ENCODE data around the gene TBC1D22A. TPM values are rescaled to one million over a fixed set of nuclear protein-coding genes. Genes with fewer than 3 reads are reported as not detected.

TBC1D22A gene
- total and polyA plus RNA-seq, 2 donors: 11.8 to 25.7 TPM

DNA sequence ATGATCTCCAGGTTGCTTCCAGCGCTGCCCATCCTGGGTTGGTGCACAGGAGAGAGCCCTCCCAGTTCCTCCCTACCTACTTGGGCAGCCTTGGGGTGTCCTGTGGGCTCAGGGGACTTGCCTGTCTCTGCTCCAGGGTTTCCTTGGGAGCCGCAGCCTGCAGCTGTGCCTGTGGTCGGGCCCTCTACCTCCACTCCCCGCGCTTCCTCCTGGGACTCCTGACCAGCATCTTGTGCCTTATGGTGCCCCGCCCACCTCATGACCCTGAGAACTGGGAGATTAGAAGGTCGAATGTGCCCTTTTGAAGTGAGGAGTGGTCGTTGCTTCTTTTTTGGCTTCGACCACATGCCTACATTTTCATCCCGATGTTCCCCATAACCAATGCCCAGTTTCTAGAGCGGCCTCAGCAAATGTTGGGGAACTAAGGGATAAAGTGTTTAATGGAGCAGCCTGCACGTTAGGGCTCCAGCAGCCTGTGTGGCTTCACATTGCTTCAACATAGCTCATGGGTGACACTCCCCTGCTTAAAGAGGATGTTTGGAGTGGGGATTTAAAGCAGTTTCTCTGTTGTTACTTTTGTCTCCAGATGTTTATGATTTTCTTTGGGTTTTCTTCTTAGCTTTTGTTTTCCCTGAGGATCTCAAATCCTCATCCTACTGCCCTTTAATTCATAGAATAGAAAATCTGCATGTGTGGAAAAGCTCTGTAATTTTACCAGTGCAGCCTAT, 248.8 kb downstream of the TBC1D22A start:
- WGBS: 97% methylated on average over 12 of the region's 12 CpGs
- H3K27ac ChIP-seq (ENCODE audit: low read depth in 1 of 2, low read length in 1 of 2): no peak overlapping the region
- H3K9me3 ChIP-seq (ENCODE audit: control insufficient read depth in 2 of 2, insufficient read depth in 1 of 2, low read length in 1 of 2): no peaks in the 10 kb centered on the region
- H3K4me1 ChIP-seq (ENCODE audit: control insufficient read depth in 2 of 2, insufficient read depth in 2 of 2, low read length in 2 of 2): peaks cover 0 to 15% of the 10 kb centered on the region in 2 donors
- no peak for DNase-seq (ENCODE audit: low read depth in 6 of 9, low spot score in 9 of 9)
- H3K36me3 ChIP-seq (ENCODE audit: control insufficient read depth in 2 of 2, insufficient read depth in 2 of 2, low read length in 1 of 2): peaks cover 0 to 26% of the 10 kb centered on the region in 2 donors
- no peaks in the 10 kb centered on the region for H3K27me3 ChIP-seq (ENCODE audit: control insufficient read depth in 2 of 2, insufficient read depth in 1 of 2, low read length in 1 of 2)
- H3K4me3 ChIP-seq (ENCODE audit: low read length in 2 of 2): no peak overlapping the region

DNA sequence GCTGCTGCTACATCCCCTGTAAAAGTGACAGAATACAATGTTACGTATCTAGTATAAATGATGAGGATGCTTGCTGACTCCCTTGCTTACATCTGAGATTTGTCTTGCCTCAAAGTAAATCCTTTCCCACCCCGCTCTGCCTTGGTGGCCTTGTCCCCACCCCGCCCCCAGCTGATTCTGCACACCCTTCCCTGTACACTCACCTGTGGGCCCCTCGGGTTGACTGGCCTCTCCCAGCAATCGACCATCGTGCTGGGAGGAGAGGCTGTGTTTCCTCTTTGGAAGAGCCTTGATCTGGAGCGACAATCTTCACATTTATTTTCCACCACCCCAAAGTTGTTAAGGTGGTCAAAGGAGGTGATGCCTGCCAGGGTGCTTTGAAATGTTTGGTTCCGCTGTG, 249.4 kb downstream of the TBC1D22A start:
- WGBS: 98% methylated on average over 8 of the region's 8 CpGs
- Histone ChIP-seq H3K27me3 (ENCODE audit: control insufficient read depth in 2 of 2, insufficient read depth in 1 of 2, low read length in 1 of 2) (no peaks in the 10 kb centered on the region), H3K9me3 (ENCODE audit: control insufficient read depth in 2 of 2, insufficient read depth in 1 of 2, low read length in 1 of 2) (no peaks in the 10 kb centered on the region), H3K27ac (ENCODE audit: low read depth in 1 of 2, low read length in 1 of 2) (no peak overlapping the region), H3K4me3 (ENCODE audit: low read length in 2 of 2) (no peak overlapping the region), H3K4me1 (ENCODE audit: control insufficient read depth in 2 of 2, insufficient read depth in 2 of 2, low read length in 2 of 2) (peaks cover 0 to 9% of the 10 kb centered on the region in 2 donors), H3K36me3 (ENCODE audit: control insufficient read depth in 2 of 2, insufficient read depth in 2 of 2, low read length in 1 of 2) (peaks cover 0 to 26% of the 10 kb centered on the region in 2 donors)
- DNase-seq (ENCODE audit: low read depth in 6 of 9, low spot score in 9 of 9): no peak

DNA sequence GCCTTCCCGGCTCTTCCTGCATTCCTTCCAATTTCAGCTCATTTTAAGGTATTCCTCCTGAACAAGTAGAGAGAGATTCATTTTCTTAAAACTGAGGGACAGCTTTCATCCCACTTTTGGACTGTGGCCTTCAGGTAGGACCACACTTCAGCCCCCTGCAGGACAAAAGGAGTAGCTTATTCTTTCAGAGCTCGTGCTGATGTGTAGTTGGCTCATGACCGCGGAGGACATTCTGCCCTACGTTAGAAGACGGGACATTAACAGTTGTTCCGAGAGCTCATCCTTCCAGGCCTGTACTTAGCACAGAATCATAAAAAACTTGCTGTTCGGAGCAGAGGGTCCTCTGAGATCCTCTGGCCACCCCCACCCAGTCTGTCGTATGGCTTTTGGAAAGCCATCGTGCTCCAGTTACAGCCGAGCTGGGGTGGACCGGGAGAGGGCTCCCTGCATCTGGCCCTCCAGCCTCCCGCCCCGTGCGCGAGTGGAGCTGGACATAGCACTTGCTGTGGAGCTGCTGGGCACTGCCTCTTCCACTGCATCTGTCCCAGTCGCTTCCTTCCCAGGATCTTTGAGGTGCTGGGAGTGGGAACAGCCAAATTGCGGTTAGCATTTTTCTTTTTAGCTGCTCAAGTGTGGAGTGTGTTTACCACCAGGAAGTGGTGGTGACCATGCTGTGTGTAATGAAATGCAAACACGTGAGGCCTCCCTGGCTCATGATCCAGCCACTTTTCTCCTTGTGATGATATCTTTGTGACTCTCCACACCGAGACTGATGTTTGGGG, 250.3 kb downstream of the TBC1D22A start:
- 97% methylated on average over 20 of the region's 20 CpGs for WGBS

DNA sequence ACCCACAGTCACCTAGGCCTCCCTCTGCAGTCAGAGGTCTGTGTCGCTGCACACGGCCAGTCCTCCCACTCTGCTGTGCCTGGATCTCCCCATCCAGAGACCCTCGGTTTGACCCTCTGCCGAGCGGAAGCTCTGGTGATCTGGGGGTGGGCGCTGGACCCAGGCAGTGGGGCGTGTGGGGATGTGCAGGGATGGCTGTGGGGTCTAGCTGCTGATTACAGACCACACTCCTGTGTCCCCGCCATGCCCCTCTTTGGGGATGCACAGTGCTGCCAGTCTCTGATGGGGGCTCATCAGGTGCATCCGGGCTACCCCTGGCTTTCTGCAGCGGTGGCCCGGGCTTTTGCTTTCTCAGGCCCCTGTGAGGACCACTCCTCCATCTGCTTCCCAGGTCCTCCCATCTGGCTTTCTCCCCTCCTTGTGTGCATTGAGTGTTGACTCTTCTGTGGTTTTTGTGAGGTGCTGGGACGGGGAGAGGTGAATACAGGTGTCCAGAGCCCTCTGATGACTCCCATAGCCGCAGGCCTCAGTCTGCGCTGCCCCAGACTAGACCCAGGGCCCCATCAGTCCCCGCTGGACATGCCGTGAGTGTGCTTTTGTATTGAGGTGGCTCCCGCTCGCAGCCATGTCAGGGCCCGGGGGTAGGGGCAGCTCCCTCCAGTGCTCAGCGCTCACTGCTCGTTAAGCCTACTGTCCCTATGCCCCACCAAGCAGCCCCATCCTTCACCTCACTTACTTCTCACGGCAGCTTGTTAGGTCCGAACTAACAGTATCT, 251.6 kb downstream of the TBC1D22A start:
- H3K4me3 ChIP-seq (ENCODE audit: low read length in 2 of 2): no peak overlapping the region
- no peaks in the 10 kb centered on the region for H3K9me3 ChIP-seq (ENCODE audit: control insufficient read depth in 2 of 2, insufficient read depth in 1 of 2, low read length in 1 of 2)
- H3K4me1 ChIP-seq (ENCODE audit: control insufficient read depth in 2 of 2, insufficient read depth in 2 of 2, low read length in 2 of 2): peaks cover 0 to 4% of the 10 kb centered on the region in 2 donors
- no peaks in the 10 kb centered on the region for H3K27me3 ChIP-seq (ENCODE audit: control insufficient read depth in 2 of 2, insufficient read depth in 1 of 2, low read length in 1 of 2)
- H3K36me3 ChIP-seq (ENCODE audit: control insufficient read depth in 2 of 2, insufficient read depth in 2 of 2, low read length in 1 of 2): peaks cover 0 to 17% of the 10 kb centered on the region in 2 donors
- DNase-seq (ENCODE audit: low read depth in 6 of 9, low spot score in 9 of 9): no peak
- H3K27ac ChIP-seq (ENCODE audit: low read depth in 1 of 2, low read length in 1 of 2): no peak overlapping the region
- 96% methylated on average over 23 of the region's 23 CpGs for WGBS

More for the DNA sequence above, 250.3 kb downstream of the TBC1D22A start:
- Histone ChIP-seq H3K4me3 (ENCODE audit: low read length in 2 of 2) (no peak overlapping the region), H3K36me3 (ENCODE audit: control insufficient read depth in 2 of 2, insufficient read depth in 2 of 2, low read length in 1 of 2) (peaks cover 0 to 26% of the 10 kb centered on the region in 2 donors), H3K9me3 (ENCODE audit: control insufficient read depth in 2 of 2, insufficient read depth in 1 of 2, low read length in 1 of 2) (no peaks in the 10 kb centered on the region), H3K27me3 (ENCODE audit: control insufficient read depth in 2 of 2, insufficient read depth in 1 of 2, low read length in 1 of 2) (no peaks in the 10 kb centered on the region), H3K4me1 (ENCODE audit: control insufficient read depth in 2 of 2, insufficient read depth in 2 of 2, low read length in 2 of 2) (peaks cover 0 to 4% of the 10 kb centered on the region in 2 donors), H3K27ac (ENCODE audit: low read depth in 1 of 2, low read length in 1 of 2) (no peak overlapping the region)
- no peak for DNase-seq (ENCODE audit: low read depth in 6 of 9, low spot score in 9 of 9)

DNA sequence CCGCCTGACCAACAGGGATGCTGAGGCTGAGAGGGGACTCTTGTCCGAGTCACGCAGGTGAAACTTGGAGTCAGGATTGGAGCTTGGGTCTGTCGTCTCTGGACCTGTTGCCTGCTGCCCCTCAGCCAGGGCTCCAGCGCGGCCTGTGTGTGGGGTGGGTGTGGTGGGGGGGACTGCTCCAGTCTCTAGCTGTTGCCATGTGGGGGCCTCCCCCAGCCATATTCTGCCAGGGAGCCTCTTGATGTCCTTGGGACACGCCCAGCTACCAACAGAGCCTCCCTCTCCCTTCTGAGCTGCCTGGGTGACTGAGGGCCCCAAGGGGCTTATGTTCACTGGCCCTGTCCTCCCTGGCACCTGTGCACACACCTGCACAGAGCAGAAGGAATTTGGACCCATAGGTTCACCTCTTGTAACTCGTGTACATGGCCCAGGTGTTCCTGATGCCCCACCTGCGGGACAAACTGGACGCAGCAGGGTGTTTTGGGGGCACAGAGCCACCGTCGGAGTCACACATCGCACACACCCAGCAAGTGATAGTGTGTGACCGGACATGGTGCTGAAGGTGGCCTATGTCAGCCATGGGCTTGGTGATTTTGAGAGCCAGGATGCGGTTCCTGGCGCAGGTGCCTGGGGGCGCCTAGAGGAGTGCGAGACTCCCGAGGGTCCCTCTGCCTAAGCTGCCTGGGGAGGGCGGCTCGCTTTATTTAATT, 252.3 kb downstream of the TBC1D22A start:
- Histone ChIP-seq H3K27me3 (ENCODE audit: control insufficient read depth in 2 of 2, insufficient read depth in 1 of 2, low read length in 1 of 2) (no peaks in the 10 kb centered on the region), H3K36me3 (ENCODE audit: control insufficient read depth in 2 of 2, insufficient read depth in 2 of 2, low read length in 1 of 2) (peaks cover 0 to 10% of the 10 kb centered on the region in 2 donors), H3K27ac (ENCODE audit: low read depth in 1 of 2, low read length in 1 of 2) (no peak overlapping the region), H3K4me1 (ENCODE audit: control insufficient read depth in 2 of 2, insufficient read depth in 2 of 2, low read length in 2 of 2) (peaks cover 0 to 4% of the 10 kb centered on the region in 2 donors), H3K4me3 (ENCODE audit: low read length in 2 of 2) (no peak overlapping the region), H3K9me3 (ENCODE audit: control insufficient read depth in 2 of 2, insufficient read depth in 1 of 2, low read length in 1 of 2) (no peaks in the 10 kb centered on the region)
- 98% methylated on average over 21 of the region's 21 CpGs for WGBS
- DNase-seq (ENCODE audit: low read depth in 6 of 9, low spot score in 9 of 9): no peak

DNA sequence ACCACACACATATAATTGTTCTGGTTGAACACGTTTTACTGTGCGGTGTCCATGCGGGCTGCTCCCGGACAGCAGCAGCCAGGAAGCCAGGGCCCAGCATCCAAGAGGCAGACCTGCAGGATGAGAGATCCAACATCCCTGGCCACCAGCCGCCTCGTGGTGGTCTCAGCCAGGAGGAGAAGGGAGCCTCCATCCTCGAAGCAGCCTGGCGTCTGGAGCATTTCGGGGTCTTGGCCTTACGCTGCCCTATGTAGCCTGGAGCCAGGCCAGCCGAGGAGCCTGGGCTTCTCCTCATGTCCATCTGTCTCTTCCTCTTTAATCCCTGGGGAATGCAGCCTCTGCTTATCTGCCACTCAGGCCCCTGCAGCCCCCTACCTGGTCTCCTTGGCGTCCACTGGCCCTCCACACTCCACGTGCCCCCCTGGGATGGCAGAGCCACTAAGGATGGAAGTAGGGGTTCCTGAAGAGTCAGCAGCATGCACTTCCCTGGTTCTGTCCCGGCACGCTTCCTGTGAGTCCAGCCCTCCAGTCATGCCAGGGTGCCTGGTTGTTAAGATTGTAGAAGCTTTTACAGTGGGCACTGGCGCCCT, 253.2 kb downstream of the TBC1D22A start:
- Histone ChIP-seq H3K36me3 (ENCODE audit: control insufficient read depth in 2 of 2, insufficient read depth in 2 of 2, low read length in 1 of 2) (peaks cover 0 to 7% of the 10 kb centered on the region in 2 donors), H3K27ac (ENCODE audit: low read depth in 1 of 2, low read length in 1 of 2) (no peak overlapping the region), H3K4me1 (ENCODE audit: control insufficient read depth in 2 of 2, insufficient read depth in 2 of 2, low read length in 2 of 2) (peaks cover 0 to 4% of the 10 kb centered on the region in 2 donors), H3K4me3 (ENCODE audit: low read length in 2 of 2) (no peak overlapping the region), H3K27me3 (ENCODE audit: control insufficient read depth in 2 of 2, insufficient read depth in 1 of 2, low read length in 1 of 2) (no peaks in the 10 kb centered on the region), H3K9me3 (ENCODE audit: control insufficient read depth in 2 of 2, insufficient read depth in 1 of 2, low read length in 1 of 2) (peaks cover 0 to 4% of the 10 kb centered on the region in 2 donors)
- no peak for DNase-seq (ENCODE audit: low read depth in 6 of 9, low spot score in 9 of 9)
- WGBS: 99% methylated on average over 16 of the region's 16 CpGs

DNA sequence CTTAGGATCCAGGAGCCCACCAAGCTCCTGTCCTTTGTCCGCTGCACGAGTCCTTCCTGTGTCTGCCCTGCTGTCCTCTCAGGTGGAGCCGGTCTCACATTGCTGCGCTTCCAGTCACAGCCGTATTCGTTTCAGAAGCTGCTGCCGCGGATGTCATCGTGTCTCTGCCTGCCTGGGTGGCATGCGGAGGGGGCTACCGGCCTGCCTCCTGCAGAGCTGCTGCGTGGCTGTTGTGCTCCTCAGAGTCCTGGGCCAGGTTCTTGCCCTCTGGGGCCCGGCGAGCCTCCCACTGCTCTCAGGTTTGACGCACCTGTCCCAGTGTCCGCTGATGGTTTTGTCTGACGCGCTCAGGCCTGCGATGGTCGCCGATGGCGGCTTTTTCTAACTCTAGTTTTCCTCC, 254.2 kb downstream of the TBC1D22A start:
- no peak for DNase-seq (ENCODE audit: low read depth in 6 of 9, low spot score in 9 of 9)
- H3K27me3 ChIP-seq (ENCODE audit: control insufficient read depth in 2 of 2, insufficient read depth in 1 of 2, low read length in 1 of 2): no peaks in the 10 kb centered on the region
- H3K27ac ChIP-seq (ENCODE audit: low read depth in 1 of 2, low read length in 1 of 2): no peak overlapping the region
- H3K4me1 ChIP-seq (ENCODE audit: control insufficient read depth in 2 of 2, insufficient read depth in 2 of 2, low read length in 2 of 2): peaks cover 0 to 4% of the 10 kb centered on the region in 2 donors
- no peak overlapping the region for H3K4me3 ChIP-seq (ENCODE audit: low read length in 2 of 2)
- 97% methylated on average over 22 of the region's 22 CpGs for WGBS
- H3K36me3 ChIP-seq (ENCODE audit: control insufficient read depth in 2 of 2, insufficient read depth in 2 of 2, low read length in 1 of 2): peaks cover 0 to 4% of the 10 kb centered on the region in 2 donors
- peaks cover 0 to 14% of the 10 kb centered on the region in 2 donors for H3K9me3 ChIP-seq (ENCODE audit: control insufficient read depth in 2 of 2, insufficient read depth in 1 of 2, low read length in 1 of 2)

DNA sequence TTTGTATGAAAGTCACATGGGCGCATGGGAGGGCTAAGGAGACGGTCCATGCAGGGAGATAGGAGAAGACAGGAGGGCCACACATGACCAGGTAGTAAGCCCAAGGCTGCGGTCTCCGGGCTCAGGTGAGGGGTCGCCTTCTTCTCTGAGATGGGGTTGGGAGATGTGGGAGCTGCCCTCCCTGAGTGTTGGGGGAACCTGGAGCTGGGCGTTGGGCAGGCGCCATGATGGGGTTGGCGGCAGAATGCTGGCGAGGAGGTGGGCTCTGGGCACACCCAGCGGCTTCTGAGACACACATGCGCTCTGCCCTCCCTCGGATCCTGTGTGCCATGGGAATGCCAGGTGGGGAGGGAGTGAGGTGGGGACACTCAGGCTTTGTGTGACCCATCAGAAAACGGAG, 254.8 kb downstream of the TBC1D22A start:
- Histone ChIP-seq H3K27ac (ENCODE audit: low read depth in 1 of 2, low read length in 1 of 2) (no peak overlapping the region), H3K4me3 (ENCODE audit: low read length in 2 of 2) (no peak overlapping the region), H3K36me3 (ENCODE audit: control insufficient read depth in 2 of 2, insufficient read depth in 2 of 2, low read length in 1 of 2) (peaks cover 0 to 4% of the 10 kb centered on the region in 2 donors), H3K4me1 (ENCODE audit: control insufficient read depth in 2 of 2, insufficient read depth in 2 of 2, low read length in 2 of 2) (peaks cover 0 to 4% of the 10 kb centered on the region in 2 donors), H3K9me3 (ENCODE audit: control insufficient read depth in 2 of 2, insufficient read depth in 1 of 2, low read length in 1 of 2) (peaks cover 0 to 15% of the 10 kb centered on the region in 2 donors), H3K27me3 (ENCODE audit: control insufficient read depth in 2 of 2, insufficient read depth in 1 of 2, low read length in 1 of 2) (no peaks in the 10 kb centered on the region)
- no peak for DNase-seq (ENCODE audit: low read depth in 6 of 9, low spot score in 9 of 9)
- 89% methylated on average over 13 of the region's 13 CpGs for WGBS
